Mammary epithelial cell (primary cell): Measurements from ENCODE around the gene EOLA1.

Source experiments
- EZH2 ChIP-seq: IDR thresholded peaks from 2 replicates; pipeline ENCODE4 v1.6.1; 2012; ENCODE audit warnings: low read length, inconsistent platforms, borderline replicate concordance
- TF ChIP-seq, protein P1 (sequence below), 2 donors: IDR thresholded peaks in 1 of 2; conservative IDR thresholded peaks in 1 of 2; 2 replicates each; pipeline ENCODE4 v1.5.1; 2011 to 2012; ENCODE audit warnings: inconsistent platforms in 2 of 2, low read length in 2 of 2, mild to moderate bottlenecking in 2 of 2, control low read depth in 1 of 2, low read depth in 1 of 2; ENCODE audit not compliant: insufficient read depth in 1 of 2; ENCODE audit errors: extremely low read depth in 1 of 2

- TF ChIP-seq, protein P1, sequence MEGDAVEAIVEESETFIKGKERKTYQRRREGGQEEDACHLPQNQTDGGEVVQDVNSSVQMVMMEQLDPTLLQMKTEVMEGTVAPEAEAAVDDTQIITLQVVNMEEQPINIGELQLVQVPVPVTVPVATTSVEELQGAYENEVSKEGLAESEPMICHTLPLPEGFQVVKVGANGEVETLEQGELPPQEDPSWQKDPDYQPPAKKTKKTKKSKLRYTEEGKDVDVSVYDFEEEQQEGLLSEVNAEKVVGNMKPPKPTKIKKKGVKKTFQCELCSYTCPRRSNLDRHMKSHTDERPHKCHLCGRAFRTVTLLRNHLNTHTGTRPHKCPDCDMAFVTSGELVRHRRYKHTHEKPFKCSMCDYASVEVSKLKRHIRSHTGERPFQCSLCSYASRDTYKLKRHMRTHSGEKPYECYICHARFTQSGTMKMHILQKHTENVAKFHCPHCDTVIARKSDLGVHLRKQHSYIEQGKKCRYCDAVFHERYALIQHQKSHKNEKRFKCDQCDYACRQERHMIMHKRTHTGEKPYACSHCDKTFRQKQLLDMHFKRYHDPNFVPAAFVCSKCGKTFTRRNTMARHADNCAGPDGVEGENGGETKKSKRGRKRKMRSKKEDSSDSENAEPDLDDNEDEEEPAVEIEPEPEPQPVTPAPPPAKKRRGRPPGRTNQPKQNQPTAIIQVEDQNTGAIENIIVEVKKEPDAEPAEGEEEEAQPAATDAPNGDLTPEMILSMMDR (conservative IDR thresholded peaks at IDR 0.05 in 1 of 2, IDR thresholded peaks at IDR 0.05 in 1 of 2; ENCODE audit: extremely low read depth in 1 of 2, insufficient read depth in 1 of 2, low read depth in 1 of 2, low read length in 2 of 2): no peak
- no peak for TF ChIP-seq EZH2
Measured at GRCh38 chrX:149499766-149500165, 41.0 kb upstream of the EOLA1 start.
